Measurements from ENCODE around the gene XPNPEP1. TPM values are rescaled to one million over a fixed set of nuclear protein-coding genes. Genes with fewer than 3 reads are reported as not detected.

XPNPEP1 gene
- total RNA-seq, 4 donors from 2014 or later: 52.8 to 101 (median 77.6) TPM

DNA sequence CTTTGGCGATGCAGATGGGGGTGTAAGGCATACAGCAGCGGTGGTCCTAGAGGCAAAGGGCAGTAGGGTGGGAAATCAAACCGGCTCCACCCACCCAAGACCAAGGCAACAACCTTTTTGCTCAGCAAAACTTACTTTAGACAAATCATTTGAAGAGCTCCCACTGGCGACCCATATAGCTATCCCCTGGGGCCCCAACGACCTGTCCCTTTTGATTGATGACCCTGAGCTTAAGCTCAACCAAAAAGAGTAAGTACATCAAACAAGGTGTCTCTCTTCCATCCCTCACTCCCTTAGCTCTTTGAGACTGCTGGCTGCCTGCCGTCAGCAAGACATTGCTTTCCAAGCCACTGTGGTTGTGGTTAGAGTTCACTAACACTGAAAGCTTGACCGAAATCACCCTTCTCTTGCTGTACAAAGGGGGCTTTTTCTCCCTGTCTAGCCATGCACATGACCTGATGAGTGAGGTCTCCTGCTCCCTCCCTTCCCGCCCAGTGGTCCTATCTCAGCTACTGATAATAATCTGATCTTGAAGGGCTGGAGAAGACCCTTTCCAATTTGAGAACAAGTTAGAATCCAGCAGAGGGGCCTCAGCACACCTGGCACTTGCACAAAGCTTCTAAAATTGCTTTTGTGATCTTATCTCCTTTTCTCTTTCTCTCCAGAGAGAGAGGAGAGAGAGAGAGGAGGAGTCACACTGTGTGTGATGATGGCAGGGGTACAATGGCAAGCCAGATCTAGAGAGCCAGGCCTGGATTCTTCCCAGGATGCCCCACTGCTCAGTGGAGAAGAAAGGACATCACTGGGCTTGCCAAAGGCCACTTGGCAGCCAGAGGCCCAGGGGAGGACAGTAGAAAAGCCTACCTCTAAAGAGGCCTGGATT, 42.2 kb downstream of the XPNPEP1 start:
- DNase-seq (ENCODE audit: low spot score) (no peak), ATAC-seq (ENCODE audit: low FRiP score) (no peak)
- TF ChIP-seq, protein P1, sequence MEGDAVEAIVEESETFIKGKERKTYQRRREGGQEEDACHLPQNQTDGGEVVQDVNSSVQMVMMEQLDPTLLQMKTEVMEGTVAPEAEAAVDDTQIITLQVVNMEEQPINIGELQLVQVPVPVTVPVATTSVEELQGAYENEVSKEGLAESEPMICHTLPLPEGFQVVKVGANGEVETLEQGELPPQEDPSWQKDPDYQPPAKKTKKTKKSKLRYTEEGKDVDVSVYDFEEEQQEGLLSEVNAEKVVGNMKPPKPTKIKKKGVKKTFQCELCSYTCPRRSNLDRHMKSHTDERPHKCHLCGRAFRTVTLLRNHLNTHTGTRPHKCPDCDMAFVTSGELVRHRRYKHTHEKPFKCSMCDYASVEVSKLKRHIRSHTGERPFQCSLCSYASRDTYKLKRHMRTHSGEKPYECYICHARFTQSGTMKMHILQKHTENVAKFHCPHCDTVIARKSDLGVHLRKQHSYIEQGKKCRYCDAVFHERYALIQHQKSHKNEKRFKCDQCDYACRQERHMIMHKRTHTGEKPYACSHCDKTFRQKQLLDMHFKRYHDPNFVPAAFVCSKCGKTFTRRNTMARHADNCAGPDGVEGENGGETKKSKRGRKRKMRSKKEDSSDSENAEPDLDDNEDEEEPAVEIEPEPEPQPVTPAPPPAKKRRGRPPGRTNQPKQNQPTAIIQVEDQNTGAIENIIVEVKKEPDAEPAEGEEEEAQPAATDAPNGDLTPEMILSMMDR (IDR thresholded peaks at IDR 0.05): no peak

DNA sequence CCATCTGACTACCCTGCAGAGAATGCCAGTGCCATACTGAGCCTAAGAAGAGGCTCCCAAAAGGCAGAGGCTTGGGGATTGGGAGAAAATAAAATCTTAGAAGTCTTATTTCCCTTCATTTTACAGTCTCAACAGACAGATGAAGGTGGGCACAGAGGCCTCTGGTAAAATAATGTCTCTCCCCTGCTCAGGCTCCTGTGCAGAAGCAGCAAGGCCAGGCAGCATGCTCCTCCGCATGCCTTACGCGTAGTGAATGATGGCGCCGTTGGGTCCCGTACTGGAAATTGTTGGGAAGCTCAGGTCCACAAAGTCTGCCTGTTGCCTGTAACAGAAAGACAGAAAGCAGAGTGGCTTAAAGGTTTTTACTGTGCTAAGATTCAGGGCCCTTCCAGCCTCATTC, 45.8 kb downstream of the XPNPEP1 start:
- DNase-seq (ENCODE audit: low spot score) (no peak), ATAC-seq (ENCODE audit: low FRiP score) (no peak)
- TF ChIP-seq, protein P1 (IDR thresholded peaks at IDR 0.05): no peak

DNA sequence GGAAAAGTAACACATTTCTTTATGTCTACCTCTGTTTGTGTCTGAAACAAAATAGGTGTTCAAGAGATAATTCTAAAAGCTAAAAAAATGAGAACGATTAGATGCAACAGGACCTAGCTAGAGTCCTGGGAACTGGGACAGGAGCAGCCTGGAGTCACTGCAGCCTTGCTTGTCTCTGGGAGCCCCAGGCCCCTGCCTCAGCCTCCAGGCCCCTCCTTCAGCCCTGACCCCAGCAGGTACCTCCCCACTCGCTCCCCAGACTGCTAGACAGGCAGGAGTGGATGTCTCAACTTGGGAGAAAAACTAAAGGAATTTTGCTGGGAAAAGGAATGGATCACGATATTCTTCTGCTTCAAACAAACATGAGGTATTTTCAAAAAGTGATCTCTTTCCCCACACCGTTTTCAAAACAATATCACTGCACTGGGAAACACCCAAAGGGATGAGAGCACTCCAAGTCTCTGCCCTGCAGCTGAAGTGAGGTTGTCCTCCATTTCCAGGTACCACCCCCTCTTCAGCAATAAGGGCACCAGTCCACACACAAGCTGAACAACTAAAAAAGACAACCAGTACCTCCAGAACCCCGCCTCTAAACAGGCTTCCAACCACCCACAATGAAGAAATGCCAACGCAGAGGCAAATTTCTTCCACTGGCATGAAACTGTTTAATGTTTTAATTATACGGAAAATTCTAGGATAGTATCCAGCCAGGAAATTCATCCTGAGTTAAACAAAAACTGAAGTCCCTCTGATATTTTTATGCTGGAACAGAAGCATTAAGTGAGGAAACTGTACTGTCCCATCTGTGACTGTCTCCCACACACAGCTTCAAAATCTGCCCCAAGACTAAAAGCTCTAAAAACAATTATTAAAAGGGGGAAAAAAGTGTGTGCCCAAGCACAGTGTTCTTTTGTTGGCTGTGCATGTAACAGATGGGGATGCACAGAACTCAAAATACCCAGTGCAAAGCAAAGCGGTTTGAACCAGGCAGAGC, 47.2 kb downstream of the XPNPEP1 start:
- TF ChIP-seq, protein P1 (IDR thresholded peaks at IDR 0.05): no peak
- ATAC-seq (ENCODE audit: low FRiP score): no peak
- no peak for DNase-seq (ENCODE audit: low spot score)

DNA sequence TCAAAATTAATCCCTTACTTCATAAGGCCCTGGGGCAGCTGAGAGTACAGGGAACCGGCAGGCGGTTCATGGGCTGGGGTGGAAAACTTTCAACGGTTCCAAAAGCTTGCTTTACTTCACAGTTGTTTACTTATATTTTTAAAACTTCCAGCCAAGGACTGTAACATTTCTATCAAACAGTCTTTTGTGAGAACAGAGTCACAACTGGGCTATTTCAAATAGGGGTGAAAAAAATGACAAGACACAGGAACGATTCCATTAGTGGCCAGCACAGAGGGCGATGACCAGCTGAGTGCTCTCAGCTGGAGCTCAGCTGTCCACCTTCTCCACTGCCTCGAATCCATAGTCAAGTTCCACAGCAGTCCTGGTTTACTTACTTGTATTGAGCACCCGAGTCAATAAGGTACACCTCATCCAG, 48.2 kb downstream of the XPNPEP1 start:
- ATAC-seq (ENCODE audit: low FRiP score): no peak
- no peak for DNase-seq (ENCODE audit: low spot score)
- TF ChIP-seq, protein P1 (IDR thresholded peaks at IDR 0.05): no peak

DNA sequence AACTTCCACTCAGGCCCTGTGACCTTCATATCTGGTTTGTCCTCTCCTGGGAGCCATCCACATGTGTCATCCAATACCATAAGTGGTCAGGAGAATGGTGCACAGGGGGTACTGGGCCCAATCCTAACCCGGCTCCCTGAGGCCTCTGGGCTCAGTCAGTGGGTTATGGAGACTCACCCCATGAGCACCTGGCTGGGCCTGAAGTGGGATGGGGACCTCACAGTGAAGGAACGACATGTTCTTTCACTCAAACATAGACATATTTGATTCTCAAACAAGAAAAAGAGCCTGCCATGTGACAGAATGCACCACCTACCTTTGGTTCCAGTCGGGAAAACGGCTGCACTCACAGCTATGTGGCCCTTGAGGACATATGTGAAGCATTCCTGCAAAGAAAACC, 51.8 kb downstream of the XPNPEP1 start:
- no peak for DNase-seq (ENCODE audit: low spot score)
- no peak for ATAC-seq (ENCODE audit: low FRiP score)
- TF ChIP-seq, protein P1 (IDR thresholded peaks at IDR 0.05): no peak

DNA sequence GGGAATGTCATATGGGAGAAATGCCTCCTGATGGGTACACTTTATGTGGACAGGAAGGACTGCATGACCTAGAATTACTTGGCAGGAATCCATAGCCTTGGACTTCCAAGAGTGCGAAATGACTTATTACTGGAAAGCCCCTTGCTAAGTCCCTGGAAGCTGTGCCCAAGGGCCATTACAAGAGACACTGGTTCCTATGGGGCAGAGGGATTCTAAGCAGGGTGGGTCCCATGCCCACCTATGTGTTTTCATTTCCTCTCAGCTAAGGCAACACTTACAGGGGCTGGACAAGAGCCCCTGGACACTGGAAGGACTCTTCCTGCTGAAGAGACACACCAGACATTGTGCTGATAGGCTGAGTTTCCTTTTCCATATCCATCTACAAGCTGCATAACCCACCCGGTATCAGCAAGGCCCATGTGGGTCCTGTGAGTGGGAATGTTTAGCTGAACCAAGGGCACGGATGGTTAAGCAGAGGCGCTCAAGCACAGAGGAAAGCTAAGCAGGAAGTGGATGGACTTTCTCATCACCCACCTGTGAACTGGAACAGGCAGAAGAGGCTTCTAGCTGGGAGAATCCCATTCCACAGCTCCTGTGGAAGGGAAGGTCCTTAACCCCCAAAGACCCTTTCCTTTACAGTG, 56.2 kb downstream of the XPNPEP1 start:
- no peak for DNase-seq (ENCODE audit: low spot score)
- no peak for ATAC-seq (ENCODE audit: low FRiP score)
- TF ChIP-seq, protein P1 (IDR thresholded peaks at IDR 0.05): no peak
